NCI-H1694 treated with DMSO at 0.1 percent for 48 hours (cell line): ENCODE data around the gene TPK1.

ENCODE experiments used
- DNase-seq: peaks from one replicate; lab custom pipeline; 2025; lab: John Stamatoyannopoulos, UW

Gene TPK1

GRCh38 chr7:144407266-144407931 lies 428.5 kb downstream of the TPK1 start:
- no peak for DNase-seq

- no peak for DNase-seq
Observed at GRCh38 chr7:144404946-144405345, 430.9 kb downstream of the TPK1 start.

- DNase-seq, result no peak
Observed at GRCh38 chr7:144403649-144404061, 432.2 kb downstream of the TPK1 start, which contains the start of gene NOBOX. TSS of gene NOBOX (minus strand) at chr7:144403693.

- DNase-seq, result no peak
Observed at GRCh38 chr7:144403102-144403501, 432.8 kb downstream of the TPK1 start.
